Spinal cord (tissue), 10 donors: ENCODE results near the gene FANCC. TPM values are rescaled to one million over a fixed set of nuclear protein-coding genes. Genes with fewer than 3 reads are reported as not detected.
"Not testable (repeated sequence)": the region's sequence is repeated elsewhere in the genome, so short reads cannot be mapped to it uniquely, and the experiment has no call there.

Experiments
- DNase-seq, 6 donors: peaks; one replicate each; pipeline versions ENCODE4 v3.0.0 to v3.0.0-alpha.2; 2013 to 2015; ENCODE audit warnings: low spot score in 6 of 6, low read depth in 4 of 6
- H3K27ac ChIP-seq: one replicate; pipeline ENCODE4 v1.5.1; 2013; ENCODE audit warnings: low read depth, low read length, control low read depth
- H3K27me3 ChIP-seq: one replicate; pipeline ENCODE4 v1.6.1; 2013; ENCODE audit warnings: low read length; ENCODE audit not compliant: control insufficient read depth, insufficient read depth
- H3K36me3 ChIP-seq: one replicate; pipeline ENCODE4 v1.6.1; 2013; ENCODE audit warnings: low read length; ENCODE audit not compliant: control insufficient read depth, insufficient read depth
- H3K4me1 ChIP-seq: one replicate; pipeline ENCODE4 v1.6.1; 2013; ENCODE audit warnings: low read length; ENCODE audit not compliant: control insufficient read depth, insufficient read depth
- H3K4me3 ChIP-seq: one replicate; pipeline ENCODE4 v1.5.1; 2013; ENCODE audit warnings: low read depth, low read length, control low read depth
- H3K9me3 ChIP-seq: one replicate; pipeline ENCODE4 v1.6.1; 2013; ENCODE audit warnings: low read length; ENCODE audit not compliant: control insufficient read depth, insufficient read depth
- WGBS: methylation state at CpG from one replicate; pipeline ENCODE4 v1.1.5; 2013; ENCODE audit warnings: missing lambda C conversion rate; ENCODE audit not compliant: insufficient coverage; 5-methylcytosine and 5-hydroxymethylcytosine counted together
- polyA plus RNA-seq, 2 donors: library from polyadenylated mRNA; unstranded; fragments of 120-200 nt; gene quantifications; one replicate each; pipeline ENCODE4 v1.2.1, GENCODE V29; 2013; ENCODE audit not compliant: insufficient read length in 2 of 2
- total RNA-seq, 2 donors: library from RNA; depleted of rRNA in 1 of 2; stranded (reverse); fragments of 120-200 nt in 1 of 2; fragments of >200 nt in 1 of 2; gene quantifications; one replicate each; pipeline versions ENCODE4 v1.2.3 to v1.2.4, GENCODE V29; 2013 to 2014
- donor health status: healthy.

Gene FANCC
- total and polyA plus RNA-seq, 4 donors, result 14.1 to 16.6 (median 15.3) TPM

DNA sequence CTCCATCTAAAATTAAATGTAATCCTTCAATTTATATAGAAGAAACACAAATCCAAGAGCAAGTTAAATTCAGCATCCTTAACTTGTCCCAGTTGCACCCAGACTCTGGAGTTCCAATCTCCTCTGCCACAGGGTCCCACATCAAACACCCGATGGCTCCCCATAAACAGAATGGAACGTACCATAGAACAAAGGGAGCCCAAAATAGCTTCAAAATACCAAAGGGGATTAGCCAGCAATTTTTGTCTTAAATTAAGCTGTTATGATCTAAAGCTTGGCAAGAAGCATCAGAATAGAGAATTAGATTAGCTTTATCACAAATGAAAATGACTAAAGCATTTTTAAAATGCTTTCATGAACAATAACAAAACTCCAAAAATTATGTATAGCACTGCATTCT, 112.8 kb downstream of the FANCC start:
- H3K27ac ChIP-seq, result no peak overlapping the region
- peaks cover 7% of the 10 kb centered on the region for H3K4me1 ChIP-seq
- no peaks in the 10 kb centered on the region for H3K36me3 ChIP-seq
- H3K9me3 ChIP-seq, result no peaks in the 10 kb centered on the region
- H3K27me3 ChIP-seq, result no peaks in the 10 kb centered on the region
- no CpG with 5 or more reads among the region's 2 CpGs for WGBS
- DNase-seq, result no peak
- H3K4me3 ChIP-seq, result no peak overlapping the region

DNA sequence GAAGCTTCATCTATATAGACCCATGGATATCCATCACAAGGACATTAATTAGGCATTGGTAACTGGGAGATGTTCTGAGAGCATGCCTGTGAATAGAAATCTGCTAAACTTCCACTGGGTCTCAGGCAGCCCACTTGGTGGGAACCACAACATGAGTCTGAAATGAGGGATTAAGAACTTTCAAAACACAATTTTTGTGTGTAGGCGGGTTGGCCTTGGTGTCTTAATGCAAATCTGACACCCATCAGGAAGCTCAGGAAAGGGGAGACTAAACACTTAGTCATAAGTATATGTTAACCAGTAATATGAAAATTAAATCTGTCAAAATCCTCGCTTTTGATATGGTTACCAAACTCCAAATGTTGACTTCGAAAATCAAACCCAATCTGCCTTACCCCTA, 113.2 kb downstream of the FANCC start:
- peaks cover 7% of the 10 kb centered on the region for H3K4me1 ChIP-seq
- H3K27me3 ChIP-seq, result no peaks in the 10 kb centered on the region
- no peaks in the 10 kb centered on the region for H3K36me3 ChIP-seq
- no peak for DNase-seq
- WGBS, result 100% methylated on average over 1 of the region's 3 CpGs
- H3K27ac ChIP-seq, result no peak overlapping the region
- H3K9me3 ChIP-seq, result no peaks in the 10 kb centered on the region
- no peak overlapping the region for H3K4me3 ChIP-seq

DNA sequence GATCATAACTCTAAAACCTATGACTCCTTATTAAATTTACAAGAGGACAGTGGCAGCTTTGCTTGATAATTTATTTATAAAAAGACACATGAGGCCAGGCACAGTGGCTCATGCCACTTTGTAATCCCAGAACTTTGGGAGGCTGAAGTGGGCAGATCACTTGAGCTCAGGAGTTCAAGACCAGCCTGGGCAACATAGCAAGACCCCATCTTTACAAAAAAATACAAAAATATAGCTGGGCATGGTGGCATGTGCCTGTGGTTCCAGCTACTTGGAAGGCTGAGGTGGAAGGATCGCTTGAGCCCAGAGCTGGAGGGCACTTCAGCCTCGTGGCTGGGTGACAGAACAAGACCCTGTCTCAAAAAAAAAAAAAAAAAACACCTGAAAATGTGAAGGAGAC, 114.5 kb downstream of the FANCC start:
- DNase-seq, H3K27ac ChIP-seq, H3K27me3 ChIP-seq, H3K4me1 ChIP-seq, H3K36me3 ChIP-seq, H3K9me3 ChIP-seq, H3K4me3 ChIP-seq: not testable (repeated sequence)
- no CpG with 5 or more reads among the region's 2 CpGs for WGBS

DNA sequence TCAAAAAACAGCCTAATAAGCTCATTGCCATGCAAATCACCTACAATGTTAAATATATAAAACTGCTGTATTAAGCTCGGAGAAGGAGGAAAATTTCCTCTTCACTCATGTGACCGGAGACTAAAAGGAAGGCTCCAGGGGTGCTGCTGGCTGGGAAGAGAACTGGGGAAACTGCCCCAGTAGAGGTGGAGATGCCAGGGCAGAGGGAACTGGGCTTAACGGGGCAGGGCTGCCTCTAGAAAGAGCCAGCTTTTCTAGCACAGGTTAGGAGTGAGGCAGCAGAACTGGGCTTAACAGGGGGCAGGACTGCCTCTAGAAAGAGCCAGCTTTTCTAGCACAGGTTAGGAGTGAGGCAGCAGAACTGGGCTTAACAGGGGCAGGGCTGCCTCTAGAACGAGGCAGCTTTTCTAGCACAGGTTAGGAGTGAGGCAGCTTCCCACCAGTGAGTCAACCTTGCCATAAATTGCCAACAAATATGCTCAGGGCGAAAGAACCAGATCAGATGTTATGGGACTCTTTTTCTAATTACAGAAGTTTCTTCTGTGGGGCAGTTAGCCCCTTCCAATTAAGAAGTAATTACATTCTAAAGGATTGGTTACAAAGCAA, 115.3 kb downstream of the FANCC start:
- no peaks in the 10 kb centered on the region for H3K9me3 ChIP-seq
- 44% methylated on average over 2 of the region's 5 CpGs for WGBS
- H3K4me3 ChIP-seq, result no peak overlapping the region
- DNase-seq, result no peak
- peak overlapping the region; percentile 9 for H3K27ac ChIP-seq
- no peaks in the 10 kb centered on the region for H3K27me3 ChIP-seq
- H3K36me3 ChIP-seq, result no peaks in the 10 kb centered on the region
- H3K4me1 ChIP-seq, result peaks cover 7% of the 10 kb centered on the region

DNA sequence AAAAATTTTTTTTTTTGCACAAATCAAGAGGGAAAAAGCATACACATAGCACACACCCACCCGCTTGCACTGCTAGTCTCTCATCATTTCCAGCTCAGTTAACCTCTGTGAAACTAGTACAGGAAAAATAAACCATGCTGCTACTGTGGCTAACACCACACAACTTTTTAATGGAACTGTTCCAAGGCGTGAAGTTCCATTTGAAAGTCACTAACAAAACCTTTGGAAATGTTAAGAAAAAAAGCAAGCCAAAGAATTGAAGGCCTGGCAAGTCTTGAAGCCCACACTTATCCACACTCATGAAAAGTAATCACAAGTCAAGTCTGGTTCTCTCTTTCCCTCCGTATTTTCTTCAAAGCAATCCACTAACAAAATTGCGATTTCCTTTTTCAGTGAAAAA, 116.3 kb downstream of the FANCC start:
- no peaks in the 10 kb centered on the region for H3K36me3 ChIP-seq
- H3K27me3 ChIP-seq, result no peaks in the 10 kb centered on the region
- DNase-seq, result peak in 3 of 6 donors; percentile 24 to 64 (median 52)
- 60% methylated on average over 2 of the region's 4 CpGs for WGBS
- no peak overlapping the region for H3K4me3 ChIP-seq
- H3K4me1 ChIP-seq, result peaks cover 5% of the 10 kb centered on the region
- no peaks in the 10 kb centered on the region for H3K9me3 ChIP-seq
- H3K27ac ChIP-seq, result peak overlapping the region; percentile 9

DNA sequence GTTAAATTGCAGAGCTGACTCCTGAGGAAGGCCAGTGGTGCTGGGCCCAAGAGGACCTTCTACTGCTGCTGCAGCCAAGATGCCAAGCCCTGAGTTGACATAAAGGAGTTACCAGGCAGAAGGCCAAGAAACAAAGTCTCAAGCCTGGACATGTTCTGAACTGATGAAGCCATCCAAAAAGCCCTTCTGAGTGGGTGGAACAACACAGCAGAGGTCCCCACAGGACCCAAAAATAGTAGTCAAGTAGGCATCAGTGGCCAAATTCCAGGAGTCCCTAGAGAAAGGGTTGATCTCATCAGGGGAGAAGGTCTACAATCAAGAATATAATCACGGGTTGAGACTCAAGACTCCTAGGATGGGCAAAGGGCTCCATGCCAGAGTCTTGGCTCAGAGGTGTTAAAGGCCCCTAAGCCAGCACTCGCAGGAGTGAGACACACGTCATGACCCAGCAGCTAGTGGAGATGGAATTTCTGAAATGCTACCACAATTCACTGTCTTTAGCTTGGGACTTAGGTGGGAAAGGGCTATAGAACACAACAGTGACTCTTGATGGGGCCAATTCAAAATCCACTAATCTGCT, 119.7 kb downstream of the FANCC start:
- no peaks in the 10 kb centered on the region for H3K36me3 ChIP-seq
- peaks cover 5% of the 10 kb centered on the region for H3K4me1 ChIP-seq
- H3K4me3 ChIP-seq, result no peak overlapping the region
- no peaks in the 10 kb centered on the region for H3K27me3 ChIP-seq
- WGBS, result 83% methylated on average over 1 of the region's 3 CpGs
- no peak overlapping the region for H3K27ac ChIP-seq
- H3K9me3 ChIP-seq, result no peaks in the 10 kb centered on the region
- DNase-seq, result peak in 1 of 6 donors; percentile 33

DNA sequence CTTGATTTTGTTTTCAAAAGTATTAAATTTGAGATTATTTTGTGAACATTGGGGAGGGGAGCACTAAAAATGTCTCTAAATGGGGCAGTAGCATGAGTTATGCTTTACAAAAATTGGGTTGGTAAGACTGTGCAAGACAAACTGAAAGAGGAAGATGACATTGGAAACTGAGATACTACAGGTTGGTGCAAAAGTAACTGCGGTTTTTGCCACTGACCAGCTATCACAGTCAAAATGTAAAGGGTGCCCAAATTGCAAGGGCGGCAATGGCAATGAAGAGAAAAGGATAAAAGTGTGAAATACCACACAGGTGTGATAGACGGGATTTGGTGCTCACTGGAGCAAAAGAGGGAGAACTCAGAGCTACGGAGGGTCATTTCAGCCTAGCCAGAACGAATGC, 124.0 kb downstream of the FANCC start:
- no peak overlapping the region for H3K27ac ChIP-seq
- DNase-seq, result no peak
- no peaks in the 10 kb centered on the region for H3K9me3 ChIP-seq
- 97% methylated on average over 5 of the region's 5 CpGs for WGBS
- no peak overlapping the region for H3K4me3 ChIP-seq
- H3K27me3 ChIP-seq, result no peaks in the 10 kb centered on the region
- no peaks in the 10 kb centered on the region for H3K36me3 ChIP-seq
- peaks cover 5% of the 10 kb centered on the region for H3K4me1 ChIP-seq

DNA sequence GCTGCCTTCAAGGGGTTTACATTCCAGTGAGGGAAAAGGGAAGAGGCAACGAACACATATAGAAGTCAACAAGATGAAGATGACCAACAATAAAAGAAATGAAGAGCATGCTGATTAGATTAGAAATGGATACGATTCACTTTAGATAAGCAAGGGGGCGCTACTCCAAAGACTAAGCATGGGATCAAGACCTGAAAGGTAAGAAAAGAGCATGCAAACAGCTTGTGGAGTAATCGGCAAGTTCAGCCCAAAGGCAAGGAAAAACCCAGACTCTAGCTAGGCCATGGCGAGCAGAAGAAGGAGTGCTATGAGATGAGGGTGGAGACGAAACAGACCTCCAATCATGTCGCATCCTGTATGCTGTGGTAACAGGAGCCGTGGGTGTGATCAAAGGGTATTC, 124.4 kb downstream of the FANCC start:
- H3K9me3 ChIP-seq, result no peaks in the 10 kb centered on the region
- DNase-seq, result no peak
- H3K4me1 ChIP-seq, result peaks cover 7% of the 10 kb centered on the region
- no peak overlapping the region for H3K27ac ChIP-seq
- 75% methylated on average over 6 of the region's 8 CpGs for WGBS
- H3K27me3 ChIP-seq, result no peaks in the 10 kb centered on the region
- H3K4me3 ChIP-seq, result no peak overlapping the region
- no peaks in the 10 kb centered on the region for H3K36me3 ChIP-seq

DNA sequence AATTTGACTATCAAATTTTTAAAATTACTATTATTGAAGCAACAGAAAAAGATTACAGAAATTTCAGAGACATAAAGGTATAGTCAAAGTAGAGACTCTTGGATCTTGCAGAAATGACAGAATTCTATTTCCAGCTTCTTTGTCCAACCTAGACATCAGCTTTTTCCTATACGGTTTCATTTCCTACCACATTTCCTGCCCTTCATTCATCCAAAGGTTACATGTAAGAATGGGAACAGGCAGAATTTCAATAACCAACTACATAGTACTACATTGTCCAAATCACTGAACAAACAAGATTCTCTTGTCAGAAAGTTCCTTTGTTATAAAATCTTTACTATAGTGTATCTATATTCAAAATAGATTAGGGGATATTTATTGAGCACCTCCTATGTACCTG, 124.9 kb downstream of the FANCC start:
- WGBS, result no CpG with 5 or more reads among the region's 1 CpG
- no peak overlapping the region for H3K27ac ChIP-seq
- H3K4me1 ChIP-seq, result peaks cover 8% of the 10 kb centered on the region
- H3K36me3 ChIP-seq, result no peaks in the 10 kb centered on the region
- DNase-seq, result no peak
- no peaks in the 10 kb centered on the region for H3K27me3 ChIP-seq
- no peaks in the 10 kb centered on the region for H3K9me3 ChIP-seq
- H3K4me3 ChIP-seq, result no peak overlapping the region

DNA sequence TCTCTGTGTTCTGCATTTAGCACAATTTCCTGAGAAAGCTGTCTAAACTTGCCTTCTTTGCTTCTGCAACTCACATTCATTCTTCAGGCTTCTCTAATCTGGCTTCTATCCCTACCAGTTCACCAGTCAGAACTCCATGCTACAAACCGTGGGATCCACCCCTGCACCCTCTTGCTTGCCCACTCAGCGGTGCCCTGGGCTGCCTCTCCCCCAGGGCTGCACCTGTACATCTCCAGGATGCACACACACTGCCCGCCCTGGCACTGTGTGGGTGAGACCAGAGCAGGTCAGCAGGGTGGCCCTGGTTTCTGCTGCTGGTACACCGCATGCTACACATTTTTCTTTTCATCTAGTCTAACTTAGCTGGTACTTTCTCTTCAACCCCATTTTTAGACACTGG, 127.1 kb downstream of the FANCC start:
- Histone ChIP-seq H3K9me3 (no peaks in the 10 kb centered on the region), H3K27ac (no peak overlapping the region), H3K4me1 (peaks cover 8% of the 10 kb centered on the region), H3K4me3 (no peak overlapping the region), H3K36me3 (no peaks in the 10 kb centered on the region), H3K27me3 (no peaks in the 10 kb centered on the region)
- no peak for DNase-seq
- WGBS, result 98% methylated on average over 4 of the region's 4 CpGs
